GM12878 (cell line): ENCODE measurements around the gene FAM50A. TPM values are rescaled to one million over a fixed set of nuclear protein-coding genes. Genes with fewer than 3 reads are reported as not detected.

Source experiments
- ATAC-seq: fragments of 200-7000 bp; cut with Tn5 transposase; 3 replicates; pipeline ENCODE4 v1.9.1; 2020; ENCODE audit warnings: mild to moderate bottlenecking, moderate library complexity
- BruUV-seq: library from RNA; stranded (reverse); fragments of 400-500 nt; replicated peaks from 2 replicates; lab custom pipeline; 2021; lab: Mats Ljungman, UMichigan
- CTCF ChIA-PET: fragments of 300-600 bp; sonication (Branson Sonifier 250); formaldehyde crosslinking; extraction: SDS; loops from one replicate; lab custom pipeline; 2021; ENCODE audit warnings: inconsistent platforms; lab: Yijun Ruan, JAX
- POLR2A ChIA-PET: fragments of 350-600 bp; formaldehyde crosslinking; extraction: SDS; loops from one replicate; lab custom pipeline; 2021; ENCODE audit warnings: inconsistent platforms; lab: Charles Lee
- RAD21 ChIA-PET: fragments of 300-600 bp; sonication (Branson Sonifier 250); formaldehyde crosslinking; loops from one replicate; lab custom pipeline; 2023; ENCODE audit warnings: antibody characterized with exemption; ENCODE audit not compliant: unreplicated experiment; lab: Charles Lee
- SMC1A ChIA-PET: fragments of 300-600 bp; sonication (Branson Sonifier 250); formaldehyde crosslinking; loops from one replicate; lab custom pipeline; 2023; ENCODE audit not compliant: unreplicated experiment, uncharacterized antibody; lab: Charles Lee
- DNase-seq: peaks from one replicate; pipeline ENCODE4 v3.0.0-alpha.2; 2011; ENCODE audit warnings: low read depth, low spot score
- FAIRE-seq: peaks from 3 replicates; lab custom pipeline; 2011; peaks lifted over from hg19 to GRCh38; lab: Jason Lieb, UNC
- H2AFZ ChIP-seq: 2 replicates; pipeline ENCODE4 v1.6.0; 2011; ENCODE audit warnings: low read depth, low read length, control low read depth; ENCODE audit not compliant: control insufficient read depth
- H3K27ac ChIP-seq: 2 replicates; pipeline ENCODE4 v1.5.1; 2011; ENCODE audit warnings: control low read depth; ENCODE audit not compliant: control insufficient read depth, insufficient read depth
- H3K27me3 ChIP-seq, 2 experiments: replicated peaks in 1 of 2; 2 replicates each; pipeline versions ENCODE4 v1.6.0 to v1.6.1; 2011; ENCODE audit warnings: low read length in 1 of 2; ENCODE audit not compliant: control insufficient read depth in 2 of 2, insufficient read depth in 2 of 2
- H3K36me3 ChIP-seq, 2 experiments: 2 replicates each; pipeline ENCODE4 v1.5.1; 2011; ENCODE audit warnings: low read length in 1 of 2; ENCODE audit not compliant: control insufficient read depth in 2 of 2, insufficient read depth in 2 of 2
- H3K4me1 ChIP-seq: 2 replicates; pipeline ENCODE4 v1.6.1; 2011; ENCODE audit warnings: mild to moderate bottlenecking, low read length, moderate library complexity, mixed read lengths; ENCODE audit not compliant: control insufficient read depth, insufficient read depth
- H3K4me2 ChIP-seq: 2 replicates; pipeline ENCODE4 v1.6.0; 2011; ENCODE audit warnings: control low read depth; ENCODE audit not compliant: control insufficient read depth, insufficient read depth
- H3K4me3 ChIP-seq: fragments of 200-600 bp; sonication (generic); 2 replicates; pipeline ENCODE4 v1.5.1; 2016
- H3K79me2 ChIP-seq: 2 replicates; pipeline ENCODE4 v1.6.0; 2011; ENCODE audit warnings: low read length; ENCODE audit not compliant: control insufficient read depth, insufficient read depth
- H3K9ac ChIP-seq: 2 replicates; pipeline ENCODE4 v1.8.0; 2011; ENCODE audit warnings: low read length, control low read depth, mixed read lengths; ENCODE audit not compliant: control insufficient read depth, insufficient read depth
- H3K9me3 ChIP-seq: replicated peaks from 3 replicates; pipeline ENCODE4 v1.5.1; 2011; ENCODE audit warnings: mild to moderate bottlenecking, low read length; ENCODE audit not compliant: control insufficient read depth, insufficient read depth
- H4K20me1 ChIP-seq: 2 replicates; pipeline ENCODE4 v1.6.0; 2011; ENCODE audit not compliant: control insufficient read depth, insufficient read depth
- BMI1 ChIP-seq: fragments of 450-650 bp; IDR thresholded peaks from 2 replicates; pipeline ENCODE4 v1.6.1; 2016; ENCODE audit warnings: mild to moderate bottlenecking, moderate library complexity, borderline replicate concordance
- EED ChIP-seq: sonication (generic); IDR thresholded peaks from 2 replicates; pipeline ENCODE4 v1.6.1; 2016; ENCODE audit warnings: antibody characterized with exemption, low read depth
- GABPA ChIP-seq: IDR thresholded peaks from 2 replicates; pipeline ENCODE4 v1.6.1; 2014; ENCODE audit warnings: antibody characterized with exemption, low read depth, mild to moderate bottlenecking, inconsistent platforms
- HDAC2 ChIP-seq: fragments of 200-600 bp; sonication (generic); IDR thresholded peaks from 2 replicates; pipeline ENCODE4 v1.6.1; 2017
- HDAC6 ChIP-seq: fragments of 200-600 bp; sonication (generic); IDR thresholded peaks from one replicate; pipeline ENCODE4 v1.8.0; 2017; ENCODE audit warnings: antibody characterized with exemption; ENCODE audit not compliant: unreplicated experiment
- KAT2A ChIP-seq: conservative IDR thresholded peaks from 2 replicates; pipeline ENCODE4 v1.6.1; 2011; ENCODE audit warnings: low read depth, low read length; ENCODE audit not compliant: control insufficient read depth
- KLF5 ChIP-seq: fragments of 450-650 bp; IDR thresholded peaks from 2 replicates; pipeline ENCODE4 v1.6.1; 2014; ENCODE audit warnings: mild to moderate bottlenecking; ENCODE audit not compliant: partially characterized antibody
- LARP7 ChIP-seq: fragments of 450-650 bp; IDR thresholded peaks from 2 replicates; pipeline ENCODE4 v1.6.1; 2017; ENCODE audit warnings: mild to moderate bottlenecking
- POLR2AphosphoS5 ChIP-seq: IDR thresholded peaks from 2 replicates; pipeline ENCODE4 v1.6.1; 2011; ENCODE audit warnings: mild to moderate bottlenecking, low read length, inconsistent platforms
- SPI1 ChIP-seq: IDR thresholded peaks from 2 replicates; pipeline ENCODE4 v1.6.1; 2011; ENCODE audit warnings: low read depth, mild to moderate bottlenecking, low read length, moderate library complexity, borderline replicate concordance; ENCODE audit not compliant: insufficient read depth
- SREBF1 ChIP-seq: IDR thresholded peaks from 2 replicates; pipeline ENCODE4 v1.6.1; 2012; ENCODE audit warnings: mild to moderate bottlenecking, low read length
- ZNF274 ChIP-seq: IDR thresholded peaks from one replicate; pipeline ENCODE4 v1.8.0; 2011; ENCODE audit not compliant: insufficient read length, insufficient read depth
- WGBS: methylation state at CpG from one replicate; pipeline ENCODE4 v1.1.6; 2016; ENCODE audit warnings: low lambda C conversion rate; ENCODE audit not compliant: insufficient replicate concordance, insufficient coverage; ENCODE audit errors: missing lambda C conversion rate; 5-methylcytosine and 5-hydroxymethylcytosine counted together
- in situ Hi-C: fragments of 300-500 bp; cut with MboI; formaldehyde crosslinking; loops from 9 replicates; pipeline ENCODE4 v1.14.3; 2018; ENCODE audit warnings: mixed read lengths
- intact Hi-C: fragments of 100-400 bp; cut with micrococcal nuclease; formaldehyde crosslinking; loops from one replicate; pipeline ENCODE4 v1.14.2; 2022; ENCODE audit not compliant: unreplicated experiment
- polyA plus RNA-seq, 11 experiments: library from polyadenylated mRNA; depleted of rRNA in 4 of 11; unstranded in 6 of 11; stranded (reverse) in 5 of 11; fragments of >200 nt; fragmentation: Nextera tagmentation in 4 of 11; fragmentation: Illumina TruSeq in 1 of 11; extraction: Ambion mirVana in 4 of 11; extraction: Trizol in 1 of 11; gene quantifications; 1 replicate in 1 of 11; 2 replicates in 10 of 11; pipeline versions ENCODE4 v1.2.1 to v1.2.3, GENCODE V29; 2011 to 2016; ENCODE audit warnings: inconsistent platforms in 2 of 11, missing spikeins in 2 of 11, low read depth in 1 of 11
- total RNA-seq, 4 experiments: library from RNA; depleted of rRNA in 3 of 4; stranded (reverse); fragments of >200 nt in 3 of 4; fragmentation: Illumina TruSeq in 1 of 4; extraction: Trizol in 1 of 4; gene quantifications; 2 replicates each; pipeline versions ENCODE4 v1.2.1 to v1.2.3, GENCODE V29; 2013 to 2021
- TF ChIP-seq, protein P1 (sequence below): fragments of 150-350 bp; IDR thresholded peaks from 2 replicates; pipeline ENCODE4 v1.6.1; 2014; ENCODE audit warnings: mild to moderate bottlenecking, low read depth, low read length
- TF ChIP-seq, protein P2 (sequence below): IDR thresholded peaks from 2 replicates; pipeline ENCODE4 v1.6.1; 2012; ENCODE audit warnings: low read depth, low read length, improper control_type of control experiment
- TF ChIP-seq, protein P3 (sequence below): IDR thresholded peaks from 2 replicates; pipeline ENCODE4 v1.6.1; 2011; ENCODE audit warnings: low read depth, mild to moderate bottlenecking, low read length, moderate library complexity, borderline replicate concordance; ENCODE audit errors: extremely low read depth

Gene FAM50A
- total and polyA plus RNA-seq, 10 of the 15 experiments (the other 5 are each of a cell fraction or from before 2014, with no cell fraction given): 4.2 to 46.7 (median 34.6) TPM

DNA sequence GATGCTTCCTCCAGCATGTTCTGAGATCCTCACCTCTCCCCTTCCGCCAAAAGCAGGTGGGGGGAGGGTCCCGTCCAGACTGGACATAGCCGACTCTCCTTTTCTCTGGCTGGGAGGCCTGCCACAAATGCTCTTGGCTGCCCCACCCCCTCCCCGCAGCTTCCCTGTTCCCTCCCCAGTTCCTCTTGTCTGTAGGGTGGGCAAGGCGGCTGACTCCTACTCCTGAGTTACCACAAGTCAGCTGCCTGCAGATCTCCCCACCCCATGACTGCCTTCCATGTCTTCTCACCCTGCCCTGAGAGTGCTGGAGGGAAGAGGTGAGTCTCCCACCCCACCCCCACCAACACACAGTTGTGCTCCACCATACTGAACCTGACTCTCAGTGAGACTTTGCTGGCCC lies 12.6 kb upstream of the FAM50A start:
- BruUV-seq: no TSS peak
- no peaks in the 10 kb centered on the region for H4K20me1 ChIP-seq
- in situ Hi-C loops: no loop called here
- no peak overlapping the region for H3K9ac ChIP-seq
- SMC1A ChIA-PET: no interaction called here
- CTCF ChIA-PET: no interaction called here
- no peaks in the 10 kb centered on the region for H3K4me1 ChIP-seq
- 59% methylated on average over 4 of the region's 5 CpGs for WGBS
- ATAC-seq: no peak
- H3K4me3 ChIP-seq: no peak overlapping the region
- DNase-seq: no peak
- peaks cover 12% of the 10 kb centered on the region for H3K79me2 ChIP-seq
- POLR2A ChIA-PET: no interaction called here
- H3K36me3 ChIP-seq: peaks cover 0 to 2% of the 10 kb centered on the region in 2 experiments; a peak in 1 of 4 replicates
- no peak for TF ChIP-seq KAT2A
- no peak for TF ChIP-seq ZNF274
- no peak for TF ChIP-seq GABPA
- no peak for TF ChIP-seq POLR2AphosphoS5
- TF ChIP-seq BMI1: no peak
- TF ChIP-seq, protein P1, sequence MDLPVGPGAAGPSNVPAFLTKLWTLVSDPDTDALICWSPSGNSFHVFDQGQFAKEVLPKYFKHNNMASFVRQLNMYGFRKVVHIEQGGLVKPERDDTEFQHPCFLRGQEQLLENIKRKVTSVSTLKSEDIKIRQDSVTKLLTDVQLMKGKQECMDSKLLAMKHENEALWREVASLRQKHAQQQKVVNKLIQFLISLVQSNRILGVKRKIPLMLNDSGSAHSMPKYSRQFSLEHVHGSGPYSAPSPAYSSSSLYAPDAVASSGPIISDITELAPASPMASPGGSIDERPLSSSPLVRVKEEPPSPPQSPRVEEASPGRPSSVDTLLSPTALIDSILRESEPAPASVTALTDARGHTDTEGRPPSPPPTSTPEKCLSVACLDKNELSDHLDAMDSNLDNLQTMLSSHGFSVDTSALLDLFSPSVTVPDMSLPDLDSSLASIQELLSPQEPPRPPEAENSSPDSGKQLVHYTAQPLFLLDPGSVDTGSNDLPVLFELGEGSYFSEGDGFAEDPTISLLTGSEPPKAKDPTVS: no peak
- no peak for TF ChIP-seq EED
- FAIRE-seq: no peak
- no peak overlapping the region for H2AFZ ChIP-seq
- no peak overlapping the region for H3K27ac ChIP-seq
- no peak overlapping the region for H3K4me2 ChIP-seq
- intact Hi-C loops: no loop called here
- no peaks in the 10 kb centered on the region; the same call in 2 of the 3 replicates for H3K9me3 ChIP-seq
- no peaks in the 10 kb centered on the region for H3K27me3 ChIP-seq
- RAD21 ChIA-PET: no interaction called here

DNA sequence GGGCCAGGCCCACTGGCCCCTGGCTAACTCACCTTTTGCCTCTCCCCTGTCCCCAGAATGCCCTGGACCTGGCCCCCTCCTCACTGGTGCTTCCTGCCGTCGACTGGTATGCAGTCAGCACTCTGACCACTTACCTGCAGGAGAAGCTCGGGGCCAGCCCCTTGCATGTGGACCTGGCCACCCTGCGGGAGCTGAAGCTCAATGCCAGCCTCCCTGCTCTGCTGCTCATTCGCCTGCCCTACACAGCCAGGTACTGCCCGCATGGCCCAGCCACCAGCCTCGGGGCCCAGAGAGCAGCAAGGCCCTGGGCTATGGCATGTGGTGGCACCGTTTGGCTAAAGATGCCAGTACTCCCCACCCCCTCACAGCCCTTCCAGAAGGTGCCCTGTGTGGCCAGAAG lies 11.7 kb upstream of the FAM50A start:
- Histone ChIP-seq H3K27ac (no peak overlapping the region), H3K4me1 (no peaks in the 10 kb centered on the region), H3K27me3 (no peaks in the 10 kb centered on the region), H3K79me2 (peaks cover 14% of the 10 kb centered on the region), H4K20me1 (no peaks in the 10 kb centered on the region), H2AFZ (no peak overlapping the region), H3K9ac (no peak overlapping the region), H3K36me3 (peaks cover 0 to 2% of the 10 kb centered on the region in 2 experiments; a peak in 1 of 4 replicates), H3K4me3 (no peak overlapping the region), H3K9me3 (no peaks in the 10 kb centered on the region; the same call in 2 of the 3 replicates), H3K4me2 (no peak overlapping the region)
- BruUV-seq: no TSS peak
- no peak for ATAC-seq
- in situ Hi-C loops: no loop called here
- SMC1A ChIA-PET: no interaction called here
- intact Hi-C loops: no loop called here
- no peak for FAIRE-seq
- RAD21 ChIA-PET: no interaction called here
- no peak for DNase-seq
- POLR2A ChIA-PET: no interaction called here
- CTCF ChIA-PET: no interaction called here
- 65% methylated on average over 8 of the region's 8 CpGs for WGBS
- TF ChIP-seq, protein P1: no peak
- TF ChIP-seq, protein P2, sequence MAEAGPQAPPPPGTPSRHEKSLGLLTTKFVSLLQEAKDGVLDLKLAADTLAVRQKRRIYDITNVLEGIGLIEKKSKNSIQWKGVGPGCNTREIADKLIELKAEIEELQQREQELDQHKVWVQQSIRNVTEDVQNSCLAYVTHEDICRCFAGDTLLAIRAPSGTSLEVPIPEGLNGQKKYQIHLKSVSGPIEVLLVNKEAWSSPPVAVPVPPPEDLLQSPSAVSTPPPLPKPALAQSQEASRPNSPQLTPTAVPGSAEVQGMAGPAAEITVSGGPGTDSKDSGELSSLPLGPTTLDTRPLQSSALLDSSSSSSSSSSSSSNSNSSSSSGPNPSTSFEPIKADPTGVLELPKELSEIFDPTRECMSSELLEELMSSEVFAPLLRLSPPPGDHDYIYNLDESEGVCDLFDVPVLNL: no peak
- no peak for TF ChIP-seq SREBF1
- no peak for TF ChIP-seq HDAC6
- no peak for TF ChIP-seq KLF5
- TF ChIP-seq HDAC2: no peak
- TF ChIP-seq, protein P3, sequence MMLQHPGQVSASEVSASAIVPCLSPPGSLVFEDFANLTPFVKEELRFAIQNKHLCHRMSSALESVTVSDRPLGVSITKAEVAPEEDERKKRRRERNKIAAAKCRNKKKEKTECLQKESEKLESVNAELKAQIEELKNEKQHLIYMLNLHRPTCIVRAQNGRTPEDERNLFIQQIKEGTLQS: no peak
- no peak for TF ChIP-seq SPI1
- TF ChIP-seq LARP7: no peak
